GM12891 (cell line): ENCODE measurements around the gene BTN2A1.

Experiments
- PAX5 ChIP-seq: IDR thresholded peaks from 2 replicates; pipeline ENCODE4 v1.6.1; 2011; ENCODE audit warnings: low read length, moderate library complexity, mild to moderate bottlenecking; ENCODE audit not compliant: insufficient read depth, severe bottlenecking
- POLR2A ChIP-seq: IDR thresholded peaks from 2 replicates; pipeline ENCODE4 v1.6.1; 2011; ENCODE audit warnings: low read depth, low read length, control low read depth
- POLR2AphosphoS5 ChIP-seq: IDR thresholded peaks from 2 replicates; pipeline ENCODE4 v1.6.1; 2011; ENCODE audit warnings: low read depth, low read length, control low read depth
- POU2F2 ChIP-seq: IDR thresholded peaks from 2 replicates; pipeline ENCODE4 v1.6.1; 2011; ENCODE audit warnings: low read depth, mild to moderate bottlenecking, control low read depth, low read length, moderate library complexity
- TAF1 ChIP-seq: IDR thresholded peaks from 2 replicates; pipeline ENCODE4 v1.6.1; 2011; ENCODE audit warnings: low read depth, low read length, control low read depth

GRCh38 chr6:26436018-26436417 lies 21.7 kb upstream of the BTN2A1 start:
- no peak for TF ChIP-seq POLR2A
- TF ChIP-seq POLR2AphosphoS5, result no peak
- no peak for TF ChIP-seq TAF1
- no peak for TF ChIP-seq PAX5
- TF ChIP-seq POU2F2, result no peak
